SK-N-SH (cell line): ENCODE measurements around the gene ARAF. TPM values are rescaled to one million over a fixed set of nuclear protein-coding genes. Genes with fewer than 3 reads are reported as not detected.

ENCODE experiments used
- CTCF ChIA-PET: fragments of 300-600, 350-600 bp; formaldehyde crosslinking; extraction: SDS; loops from one replicate; lab custom pipeline; 2021; lab: Yijun Ruan, JAX
- POLR2A ChIA-PET: fragments of 350-600 bp; sonication (Branson Sonifier 250); formaldehyde crosslinking; extraction: SDS; loops from one replicate; lab custom pipeline; 2020; ENCODE audit warnings: antibody characterized with exemption, inconsistent platforms; lab: Yijun Ruan, JAX
- DNase-seq: peaks from one replicate; pipeline ENCODE4 v3.0.0; 2012
- H2AFZ ChIP-seq: fragments of 200-600 bp; sonication (generic); 2 replicates; pipeline ENCODE4 v1.8.1; 2016; ENCODE audit warnings: antibody characterized with exemption, mild to moderate bottlenecking, low read depth
- H3F3A ChIP-seq: fragments of 200-600 bp; sonication (generic); replicated peaks from 2 replicates; pipeline ENCODE3; 2016; ENCODE audit warnings: antibody characterized with exemption, mild to moderate bottlenecking; ENCODE audit not compliant: insufficient read depth
- H3K27ac ChIP-seq, 2 experiments: fragments of 200-500 bp in 1 of 2; fragments of 200-600 bp in 1 of 2; sonication (Bioruptor generic) in 1 of 2; sonication (generic), shearing (Covaris generic) in 1 of 2; 2 replicates each; pipeline versions ENCODE4 v1.5.1 to v1.6.1; 2014 to 2016; ENCODE audit warnings: low read depth in 2 of 2, inconsistent platforms in 1 of 2, low read length in 1 of 2, mild to moderate bottlenecking in 1 of 2, mixed read lengths in 1 of 2
- H3K27me3 ChIP-seq: fragments of 200-600 bp; sonication (generic), shearing (Covaris generic); 2 replicates; pipeline ENCODE4 v1.6.1; 2016; ENCODE audit warnings: mixed run types; ENCODE audit not compliant: insufficient read depth
- H3K36me3 ChIP-seq, 2 experiments: fragments of 200-500 bp in 1 of 2; fragments of 200-600 bp in 1 of 2; sonication (Bioruptor generic) in 1 of 2; sonication (generic) in 1 of 2; replicated peaks in 1 of 2; 2 replicates each; pipeline versions ENCODE3 to v1.5.1; 2014 to 2016; ENCODE audit warnings: low read length in 1 of 2, mild to moderate bottlenecking in 1 of 2; ENCODE audit not compliant: insufficient read depth in 2 of 2, control insufficient read depth in 1 of 2
- H3K4me1 ChIP-seq, 2 experiments: fragments of 200-500 bp in 1 of 2; fragments of 200-600 bp in 1 of 2; sonication (Bioruptor generic) in 1 of 2; sonication (generic), shearing (Covaris generic) in 1 of 2; 2 replicates each; pipeline versions ENCODE4 v1.5.1 to v1.6.1; 2014 to 2016; ENCODE audit warnings: low read depth in 1 of 2, low read length in 1 of 2, mixed run types in 1 of 2; ENCODE audit not compliant: insufficient read depth in 2 of 2, control insufficient read depth in 1 of 2
- H3K4me2 ChIP-seq: fragments of 200-600 bp; sonication (generic), shearing (Covaris generic); 2 replicates; pipeline ENCODE4 v1.6.1; 2017; ENCODE audit warnings: mixed run types
- H3K4me3 ChIP-seq, 2 experiments: fragments of 200-500 bp in 1 of 2; fragments of 200-600 bp in 1 of 2; sonication (Bioruptor generic) in 1 of 2; sonication (generic), shearing (Covaris generic) in 1 of 2; 2 replicates each; pipeline versions ENCODE4 v1.5.1 to v1.8.1; 2014 to 2016; ENCODE audit warnings: low read depth in 2 of 2, inconsistent platforms in 1 of 2, low read length in 1 of 2, mild to moderate bottlenecking in 1 of 2, mixed read lengths in 1 of 2, moderate library complexity in 1 of 2
- H3K79me2 ChIP-seq: fragments of 200-600 bp; sonication (generic); 2 replicates; pipeline ENCODE4 v1.8.1; 2017; ENCODE audit warnings: mild to moderate bottlenecking; ENCODE audit not compliant: insufficient read depth
- H3K9ac ChIP-seq: fragments of 200-600 bp; sonication (generic); 2 replicates; pipeline ENCODE4 v1.6.1; 2017; ENCODE audit warnings: mixed run types
- H3K9me2 ChIP-seq: fragments of 200-600 bp; sonication (generic); 2 replicates; pipeline ENCODE4 v1.6.1; 2017; ENCODE audit warnings: mixed run types
- H3K9me3 ChIP-seq: fragments of 200-600 bp; sonication (generic); 2 replicates; pipeline ENCODE4 v1.6.1; 2017; ENCODE audit warnings: mixed run types, mild to moderate bottlenecking, moderate library complexity
- H4K20me1 ChIP-seq: fragments of 200-600 bp; sonication (generic); 2 replicates; pipeline ENCODE4 v1.6.1; 2017; ENCODE audit warnings: mild to moderate bottlenecking, mixed run types; ENCODE audit not compliant: insufficient read depth
- CHD2 ChIP-seq: fragments of 150-350 bp; IDR thresholded peaks from 2 replicates; pipeline ENCODE4 v1.6.1; 2018; ENCODE audit warnings: low read length; ENCODE audit not compliant: partially characterized antibody
- ELF1 ChIP-seq: IDR thresholded peaks from 2 replicates; pipeline ENCODE4 v1.4.0; 2012
- FOSL2 ChIP-seq: IDR thresholded peaks from 2 replicates; pipeline ENCODE4 v1.4.0; 2012; ENCODE audit warnings: low read depth, mild to moderate bottlenecking, moderate library complexity, borderline replicate concordance
- FOXJ3 ChIP-seq: sonication (generic); formaldehyde crosslinking; IDR thresholded peaks from 2 replicates; pipeline ENCODE4 v1.5.1; 2020; ENCODE audit warnings: mild to moderate bottlenecking, missing genetic modification reagents
- FOXM1 ChIP-seq: IDR thresholded peaks from 2 replicates; pipeline ENCODE4 v1.4.0; 2012; ENCODE audit warnings: low read depth, mild to moderate bottlenecking
- GABPA ChIP-seq: IDR thresholded peaks from 2 replicates; pipeline ENCODE4 v1.4.0; 2012; ENCODE audit warnings: low read depth, mild to moderate bottlenecking
- GATA2 ChIP-seq: sonication (generic); formaldehyde crosslinking; IDR thresholded peaks from 2 replicates; pipeline ENCODE4 v1.5.0; 2020; ENCODE audit warnings: mild to moderate bottlenecking, missing genetic modification reagents
- MEF2A ChIP-seq: IDR thresholded peaks from 2 replicates; pipeline ENCODE4 v1.4.0; 2012; ENCODE audit warnings: low read depth, borderline replicate concordance
- NFIC ChIP-seq: IDR thresholded peaks from 2 replicates; pipeline ENCODE4 v1.4.0; 2012; ENCODE audit warnings: borderline replicate concordance
- NRF1 ChIP-seq: IDR thresholded peaks from 2 replicates; pipeline ENCODE4 v1.6.1; 2012; ENCODE audit warnings: low read depth, mild to moderate bottlenecking, low read length
- POLR2AphosphoS5 ChIP-seq: IDR thresholded peaks from 2 replicates; pipeline ENCODE4 v1.6.1; 2012; ENCODE audit warnings: low read depth, low read length
- RCOR1 ChIP-seq: fragments of 150-350 bp; IDR thresholded peaks from 2 replicates; pipeline ENCODE4 v1.6.1; 2017; ENCODE audit warnings: antibody characterized with exemption, low read length
- RFX5 ChIP-seq: IDR thresholded peaks from 2 replicates; pipeline ENCODE4 v1.6.1; 2012; ENCODE audit warnings: mild to moderate bottlenecking, improper control_type of control experiment, low read length
- RXRA ChIP-seq: IDR thresholded peaks from 2 replicates; pipeline ENCODE4 v1.4.0; 2012; ENCODE audit warnings: low read depth, mild to moderate bottlenecking, borderline replicate concordance
- SIN3A ChIP-seq: IDR thresholded peaks from 2 replicates; pipeline ENCODE4 v1.6.1; 2012; ENCODE audit warnings: low read depth, mild to moderate bottlenecking, low read length, moderate library complexity, borderline replicate concordance
- TAF1 ChIP-seq: IDR thresholded peaks from 2 replicates; pipeline ENCODE4 v1.6.1; 2012; ENCODE audit warnings: low read depth, mild to moderate bottlenecking, low read length, moderate library complexity, borderline replicate concordance
- TCF12 ChIP-seq: IDR thresholded peaks from 2 replicates; pipeline ENCODE4 v1.4.0; 2012
- WGBS: methylation state at CpG from one replicate; pipeline ENCODE4 v1.1.6; 2017; ENCODE audit warnings: low lambda C conversion rate; 5-methylcytosine and 5-hydroxymethylcytosine counted together
- polyA plus RNA-seq, 3 experiments: library from polyadenylated mRNA; depleted of rRNA; stranded (reverse); fragments of >200 nt; gene quantifications; 2 replicates each; pipeline ENCODE4 v1.2.3, GENCODE V29; 2012
- TF ChIP-seq, protein P1 (sequence below): fragments of 150-350 bp; IDR thresholded peaks from 2 replicates; pipeline ENCODE4 v1.6.1; 2016; ENCODE audit warnings: mild to moderate bottlenecking, low read depth, low read length
- TF ChIP-seq, protein P2 (sequence below): fragments of 200-600 bp; sonication (generic); IDR thresholded peaks from 2 replicates; pipeline ENCODE4 v1.6.1; 2017; ENCODE audit warnings: antibody characterized with exemption, mild to moderate bottlenecking, moderate library complexity
- TF ChIP-seq, protein P3 (sequence below): fragments of 150-350 bp; IDR thresholded peaks from 2 replicates; pipeline ENCODE4 v1.6.1; 2017; ENCODE audit warnings: antibody characterized with exemption, low read length, low read depth, borderline replicate concordance
- TF ChIP-seq, protein P4 (sequence below): IDR thresholded peaks from 2 replicates; pipeline ENCODE4 v1.4.0; 2012; ENCODE audit warnings: low read depth, borderline replicate concordance
- TF ChIP-seq, protein P5 (sequence below): IDR thresholded peaks from 2 replicates; pipeline ENCODE4; 2012

The ARAF gene
- polyA plus RNA-seq, 1 of the 3 experiments (the other 2 are of a cell fraction), result 48.6 TPM

DNA sequence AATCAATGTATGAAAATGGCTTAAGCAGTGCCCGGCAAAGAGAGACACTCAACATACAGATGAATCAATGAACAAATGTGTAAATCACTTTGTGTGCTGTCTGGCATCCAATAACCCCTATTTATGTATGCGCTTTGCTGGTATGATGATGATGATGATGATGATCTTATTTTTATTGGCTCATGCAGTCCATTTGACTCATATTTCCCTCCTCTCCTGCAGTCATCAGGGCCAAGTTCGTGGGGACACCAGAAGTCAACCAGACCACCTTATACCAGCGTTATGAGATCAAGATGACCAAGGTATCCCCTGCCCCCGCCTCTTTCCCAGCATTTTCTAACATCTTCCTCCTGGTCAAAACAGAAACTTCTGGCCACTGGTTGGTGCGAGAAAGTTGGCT lies 23.7 kb downstream of the ARAF start:
- Histone ChIP-seq H3K9ac (no peak overlapping the region), H3K79me2 (peaks cover 13% of the 10 kb centered on the region; the same call in 1 of the 2 replicates), H3K27me3 (no peaks in the 10 kb centered on the region), H3F3A (peaks cover 8% of the 10 kb centered on the region), H4K20me1 (no peaks in the 10 kb centered on the region), H3K27ac (no peak overlapping the region), H3K4me3 (no peak overlapping the region), H3K4me1 (peaks cover 0 to 2% of the 10 kb centered on the region in 2 experiments; a peak in 1 of 4 replicates), H3K36me3 (peaks cover 0 to 2% of the 10 kb centered on the region in 2 experiments), H3K9me3 (no peaks in the 10 kb centered on the region), H3K9me2 (no peaks in the 10 kb centered on the region), H3K4me2 (no peak overlapping the region), H2AFZ (no peak overlapping the region)
- TF ChIP-seq RCOR1 (no peak), NRF1 (no peak), FOSL2 (no peak), RFX5 (no peak), NFIC (no peak), MEF2A (no peak), FOXM1 (no peak), TAF1 (no peak), ELF1 (no peak)
- TF ChIP-seq, protein P1, sequence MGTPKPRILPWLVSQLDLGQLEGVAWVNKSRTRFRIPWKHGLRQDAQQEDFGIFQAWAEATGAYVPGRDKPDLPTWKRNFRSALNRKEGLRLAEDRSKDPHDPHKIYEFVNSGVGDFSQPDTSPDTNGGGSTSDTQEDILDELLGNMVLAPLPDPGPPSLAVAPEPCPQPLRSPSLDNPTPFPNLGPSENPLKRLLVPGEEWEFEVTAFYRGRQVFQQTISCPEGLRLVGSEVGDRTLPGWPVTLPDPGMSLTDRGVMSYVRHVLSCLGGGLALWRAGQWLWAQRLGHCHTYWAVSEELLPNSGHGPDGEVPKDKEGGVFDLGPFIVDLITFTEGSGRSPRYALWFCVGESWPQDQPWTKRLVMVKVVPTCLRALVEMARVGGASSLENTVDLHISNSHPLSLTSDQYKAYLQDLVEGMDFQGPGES, result no peak
- TF ChIP-seq, protein P2, sequence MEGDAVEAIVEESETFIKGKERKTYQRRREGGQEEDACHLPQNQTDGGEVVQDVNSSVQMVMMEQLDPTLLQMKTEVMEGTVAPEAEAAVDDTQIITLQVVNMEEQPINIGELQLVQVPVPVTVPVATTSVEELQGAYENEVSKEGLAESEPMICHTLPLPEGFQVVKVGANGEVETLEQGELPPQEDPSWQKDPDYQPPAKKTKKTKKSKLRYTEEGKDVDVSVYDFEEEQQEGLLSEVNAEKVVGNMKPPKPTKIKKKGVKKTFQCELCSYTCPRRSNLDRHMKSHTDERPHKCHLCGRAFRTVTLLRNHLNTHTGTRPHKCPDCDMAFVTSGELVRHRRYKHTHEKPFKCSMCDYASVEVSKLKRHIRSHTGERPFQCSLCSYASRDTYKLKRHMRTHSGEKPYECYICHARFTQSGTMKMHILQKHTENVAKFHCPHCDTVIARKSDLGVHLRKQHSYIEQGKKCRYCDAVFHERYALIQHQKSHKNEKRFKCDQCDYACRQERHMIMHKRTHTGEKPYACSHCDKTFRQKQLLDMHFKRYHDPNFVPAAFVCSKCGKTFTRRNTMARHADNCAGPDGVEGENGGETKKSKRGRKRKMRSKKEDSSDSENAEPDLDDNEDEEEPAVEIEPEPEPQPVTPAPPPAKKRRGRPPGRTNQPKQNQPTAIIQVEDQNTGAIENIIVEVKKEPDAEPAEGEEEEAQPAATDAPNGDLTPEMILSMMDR, result no peak
- TF ChIP-seq, protein P3, sequence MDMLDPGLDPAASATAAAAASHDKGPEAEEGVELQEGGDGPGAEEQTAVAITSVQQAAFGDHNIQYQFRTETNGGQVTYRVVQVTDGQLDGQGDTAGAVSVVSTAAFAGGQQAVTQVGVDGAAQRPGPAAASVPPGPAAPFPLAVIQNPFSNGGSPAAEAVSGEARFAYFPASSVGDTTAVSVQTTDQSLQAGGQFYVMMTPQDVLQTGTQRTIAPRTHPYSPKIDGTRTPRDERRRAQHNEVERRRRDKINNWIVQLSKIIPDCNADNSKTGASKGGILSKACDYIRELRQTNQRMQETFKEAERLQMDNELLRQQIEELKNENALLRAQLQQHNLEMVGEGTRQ, result no peak
- no peak for DNase-seq
- CTCF ChIA-PET, result no interaction called here
- POLR2A ChIA-PET, result no interaction called here
- 56% methylated on average over 6 of the region's 6 CpGs for WGBS

DNA sequence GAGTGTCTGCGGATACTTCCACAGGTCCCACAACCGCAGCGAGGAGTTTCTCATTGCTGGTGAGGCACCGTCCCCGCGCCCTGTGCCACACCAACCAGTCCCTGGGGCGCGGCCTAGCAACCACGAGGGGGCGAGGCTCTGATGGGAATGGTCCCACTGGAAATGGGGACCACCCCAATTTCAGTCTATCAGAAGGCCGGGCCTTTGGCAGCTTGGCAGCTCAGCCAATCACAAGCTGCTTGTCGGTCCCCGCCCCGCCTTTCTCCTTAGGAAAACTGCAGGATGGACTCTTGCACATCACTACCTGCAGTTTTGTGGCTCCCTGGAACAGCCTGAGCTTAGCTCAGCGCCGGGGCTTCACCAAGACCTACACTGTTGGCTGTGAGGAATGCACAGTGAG lies 24.3 kb downstream of the ARAF start:
- H3F3A ChIP-seq, result peaks cover 8% of the 10 kb centered on the region
- H3K27me3 ChIP-seq, result no peaks in the 10 kb centered on the region
- no peak for DNase-seq
- POLR2A ChIA-PET, result no interaction called here
- no peak overlapping the region for H3K27ac ChIP-seq
- no peaks in the 10 kb centered on the region for H3K9me3 ChIP-seq
- H3K36me3 ChIP-seq, result peaks cover 0 to 2% of the 10 kb centered on the region in 2 experiments
- peaks cover 0 to 2% of the 10 kb centered on the region in 2 experiments; a peak in 1 of 4 replicates for H3K4me1 ChIP-seq
- H3K9ac ChIP-seq, result no peak overlapping the region
- H4K20me1 ChIP-seq, result no peaks in the 10 kb centered on the region
- peaks cover 13% of the 10 kb centered on the region; the same call in 1 of the 2 replicates for H3K79me2 ChIP-seq
- 77% methylated on average over 7 of the region's 16 CpGs for WGBS
- CTCF ChIA-PET, result no interaction called here
- H3K9me2 ChIP-seq, result no peaks in the 10 kb centered on the region
- H3K4me2 ChIP-seq, result no peak overlapping the region
- no peak overlapping the region for H2AFZ ChIP-seq
- no peak overlapping the region for H3K4me3 ChIP-seq
- TF ChIP-seq SIN3A (no peak), RFX5 (no peak), TCF12 (no peak), GATA2 (no peak), NRF1 (no peak), MEF2A (no peak), CHD2 (no peak), FOXJ3 (CRISPR knock-in tag) (no peak), POLR2AphosphoS5 (no peak), RXRA (no peak), GABPA (no peak)
- TF ChIP-seq, protein P4, sequence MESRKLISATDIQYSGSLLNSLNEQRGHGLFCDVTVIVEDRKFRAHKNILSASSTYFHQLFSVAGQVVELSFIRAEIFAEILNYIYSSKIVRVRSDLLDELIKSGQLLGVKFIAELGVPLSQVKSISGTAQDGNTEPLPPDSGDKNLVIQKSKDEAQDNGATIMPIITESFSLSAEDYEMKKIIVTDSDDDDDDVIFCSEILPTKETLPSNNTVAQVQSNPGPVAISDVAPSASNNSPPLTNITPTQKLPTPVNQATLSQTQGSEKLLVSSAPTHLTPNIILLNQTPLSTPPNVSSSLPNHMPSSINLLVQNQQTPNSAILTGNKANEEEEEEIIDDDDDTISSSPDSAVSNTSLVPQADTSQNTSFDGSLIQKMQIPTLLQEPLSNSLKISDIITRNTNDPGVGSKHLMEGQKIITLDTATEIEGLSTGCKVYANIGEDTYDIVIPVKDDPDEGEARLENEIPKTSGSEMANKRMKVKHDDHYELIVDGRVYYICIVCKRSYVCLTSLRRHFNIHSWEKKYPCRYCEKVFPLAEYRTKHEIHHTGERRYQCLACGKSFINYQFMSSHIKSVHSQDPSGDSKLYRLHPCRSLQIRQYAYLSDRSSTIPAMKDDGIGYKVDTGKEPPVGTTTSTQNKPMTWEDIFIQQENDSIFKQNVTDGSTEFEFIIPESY, result no peak
- TF ChIP-seq, protein P5, sequence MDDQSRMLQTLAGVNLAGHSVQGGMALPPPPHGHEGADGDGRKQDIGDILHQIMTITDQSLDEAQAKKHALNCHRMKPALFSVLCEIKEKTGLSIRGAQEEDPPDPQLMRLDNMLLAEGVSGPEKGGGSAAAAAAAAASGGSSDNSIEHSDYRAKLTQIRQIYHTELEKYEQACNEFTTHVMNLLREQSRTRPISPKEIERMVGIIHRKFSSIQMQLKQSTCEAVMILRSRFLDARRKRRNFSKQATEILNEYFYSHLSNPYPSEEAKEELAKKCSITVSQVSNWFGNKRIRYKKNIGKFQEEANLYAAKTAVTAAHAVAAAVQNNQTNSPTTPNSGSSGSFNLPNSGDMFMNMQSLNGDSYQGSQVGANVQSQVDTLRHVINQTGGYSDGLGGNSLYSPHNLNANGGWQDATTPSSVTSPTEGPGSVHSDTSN, result no peak
